Mammary epithelial cell (primary cell): ENCODE data around the gene HNRNPM.

Source experiments
- CTCF ChIP-seq, 2 donors: IDR thresholded peaks in 1 of 2; conservative IDR thresholded peaks in 1 of 2; 2 replicates each; pipeline ENCODE4 v1.5.1; 2011 to 2012; ENCODE audit warnings: inconsistent platforms in 2 of 2, low read length in 2 of 2, mild to moderate bottlenecking in 2 of 2, control low read depth in 1 of 2, low read depth in 1 of 2; ENCODE audit not compliant: insufficient read depth in 1 of 2; ENCODE audit errors: extremely low read depth in 1 of 2
- EZH2 ChIP-seq: IDR thresholded peaks from 2 replicates; pipeline ENCODE4 v1.6.1; 2012; ENCODE audit warnings: low read length, inconsistent platforms, borderline replicate concordance

- TF ChIP-seq CTCF (conservative IDR thresholded peaks at IDR 0.05 in 1 of 2, IDR thresholded peaks at IDR 0.05 in 1 of 2; ENCODE audit: extremely low read depth in 1 of 2, insufficient read depth in 1 of 2, low read depth in 1 of 2, low read length in 2 of 2) (no peak), EZH2 (no peak)
These were observed 12.4 kb downstream of the HNRNPM start for GRCh38 chr19:8457209-8457608.
